Keratinocyte (primary cell): ENCODE data around the gene FAM83B. TPM values are rescaled to one million over a fixed set of nuclear protein-coding genes. Genes with fewer than 3 reads are reported as not detected.

Experiments used
- DNase-seq: peaks from one replicate; pipeline ENCODE4 v3.0.0-alpha.2; 2011; ENCODE audit warnings: low read depth, missing footprints, low spot score
- FAIRE-seq: peaks from 2 replicates; lab custom pipeline; 2011; peaks lifted over from hg19 to GRCh38; lab: Jason Lieb, UNC
- H2AFZ ChIP-seq: 2 replicates; pipeline ENCODE4 v1.6.0; 2012; ENCODE audit warnings: low read length, control low read depth, inconsistent platforms; ENCODE audit not compliant: control insufficient read depth
- H3K27ac ChIP-seq: 2 replicates; pipeline ENCODE4 v1.5.1; 2011; ENCODE audit warnings: low read length; ENCODE audit not compliant: control insufficient read depth, insufficient read depth
- H3K27me3 ChIP-seq: 3 replicates; pipeline ENCODE4 v1.6.0; 2011; ENCODE audit warnings: low read length; ENCODE audit not compliant: control insufficient read depth, insufficient read depth; ENCODE audit errors: extremely low read depth
- H3K36me3 ChIP-seq, 2 experiments: 2 replicates in 1 of 2; 3 replicates in 1 of 2; pipeline ENCODE4 v1.5.1; 2011; ENCODE audit warnings: low read length in 2 of 2, mild to moderate bottlenecking in 1 of 2; ENCODE audit not compliant: control insufficient read depth in 2 of 2, insufficient read depth in 2 of 2; ENCODE audit errors: extremely low read depth in 1 of 2
- H3K4me1 ChIP-seq: 3 replicates; pipeline ENCODE4 v1.5.1; 2011; ENCODE audit warnings: low read length; ENCODE audit not compliant: control insufficient read depth, insufficient read depth; ENCODE audit errors: extremely low read depth
- H3K4me2 ChIP-seq: 3 replicates; pipeline ENCODE4 v1.6.0; 2011; ENCODE audit warnings: low read depth, low read length; ENCODE audit not compliant: control insufficient read depth, insufficient read depth; ENCODE audit errors: extremely low read depth
- H3K4me3 ChIP-seq, 3 experiments: fragments of 200-600 bp in 1 of 3; sonication (generic) in 1 of 3; 2 replicates in 2 of 3; 3 replicates in 1 of 3; pipeline ENCODE4 v1.5.1; 2011 to 2016; ENCODE audit warnings: low read length in 3 of 3, mild to moderate bottlenecking in 3 of 3, control low read depth in 2 of 3, inconsistent platforms in 1 of 3, low read depth in 1 of 3, mixed read lengths in 1 of 3, mixed run types in 1 of 3, moderate library complexity in 1 of 3; ENCODE audit not compliant: control insufficient read depth in 2 of 3, insufficient read depth in 2 of 3; ENCODE audit errors: extremely low read depth in 1 of 3
- H3K79me2 ChIP-seq: 2 replicates; pipeline ENCODE4 v1.6.0; 2012; ENCODE audit warnings: low read length; ENCODE audit not compliant: control insufficient read depth, insufficient read depth
- H3K9ac ChIP-seq: 3 replicates; pipeline ENCODE4 v1.6.0; 2011; ENCODE audit warnings: low read length; ENCODE audit not compliant: control insufficient read depth, insufficient read depth; ENCODE audit errors: extremely low read depth
- H3K9me1 ChIP-seq: 3 replicates; pipeline ENCODE4 v1.6.0; 2011; ENCODE audit warnings: low read length; ENCODE audit not compliant: control insufficient read depth, insufficient read depth; ENCODE audit errors: extremely low read depth
- H3K9me3 ChIP-seq: 2 replicates; pipeline ENCODE4 v1.5.1; 2012; ENCODE audit warnings: low read depth, low read length; ENCODE audit not compliant: control insufficient read depth
- H4K20me1 ChIP-seq: 3 replicates; pipeline ENCODE4 v1.6.0; 2011; ENCODE audit warnings: low read length; ENCODE audit not compliant: control insufficient read depth, insufficient read depth; ENCODE audit errors: extremely low read depth
- EZH2 ChIP-seq: IDR thresholded peaks from one replicate; pipeline ENCODE4 v1.6.1; 2012; ENCODE audit warnings: inconsistent platforms, mild to moderate bottlenecking, low read length, moderate library complexity
- dilution Hi-C: fragments of 300-500 bp; cut with MboI; formaldehyde crosslinking; loops from one replicate; pipeline ENCODE4 v1.7.0; 2020; ENCODE audit warnings: low sequenced_read_pairs; ENCODE audit not compliant: extremely low pct_ligation_motif_present
- polyA plus RNA-seq, 5 experiments: library from polyadenylated mRNA; depleted of rRNA in 3 of 5; stranded (reverse) in 3 of 5; stranded (forward) in 1 of 5; unstranded in 1 of 5; fragments of >200 nt; gene quantifications; 1 replicate in 1 of 5; 2 replicates in 3 of 5; 3 replicates in 1 of 5; pipeline versions ENCODE4 v1.2.1 to v1.2.3, GENCODE V29; 2011 to 2012; ENCODE audit warnings: missing spikeins in 2 of 5, low read depth in 1 of 5, low replicate concordance in 1 of 5
- TF ChIP-seq, protein P1 (sequence below), 3 experiments: IDR thresholded peaks in 1 of 3; conservative IDR thresholded peaks in 1 of 3; optimal IDR thresholded peaks in 1 of 3; 2 replicates in 2 of 3; 3 replicates in 1 of 3; pipeline versions ENCODE3 to v1.5.1; 2011; ENCODE audit warnings: low read length in 3 of 3, mild to moderate bottlenecking in 3 of 3, moderate library complexity in 2 of 3, control low read depth in 1 of 3, inconsistent platforms in 1 of 3; ENCODE audit not compliant: insufficient read depth in 2 of 3; ENCODE audit errors: extremely low read depth in 1 of 3

Gene FAM83B
- polyA plus RNA-seq, 1 donor (not counting 4 experiments of a cell fraction or from before 2014, with no cell fraction given): 30.3 TPM

GRCh38 chr6:54921891-54922290, 75.3 kb downstream of the FAM83B start:
- no peak for FAIRE-seq
- H3K9me1 ChIP-seq: no peaks in the 10 kb centered on the region
- DNase-seq: no peak
- dilution Hi-C loops: no loop called here
- peaks cover 3% of the 10 kb centered on the region for H4K20me1 ChIP-seq
- H3K36me3 ChIP-seq: peaks cover 0 to 2% of the 10 kb centered on the region in 2 experiments
- no peak overlapping the region for H3K4me2 ChIP-seq
- peaks cover 50% of the 10 kb centered on the region for H3K79me2 ChIP-seq
- H3K9ac ChIP-seq: no peak overlapping the region
- H3K4me3 ChIP-seq: no peak overlapping the region
- H3K27ac ChIP-seq: no peak overlapping the region
- H3K27me3 ChIP-seq: no peaks in the 10 kb centered on the region
- H2AFZ ChIP-seq: no peak overlapping the region
- no peaks in the 10 kb centered on the region for H3K9me3 ChIP-seq
- TF ChIP-seq, protein P1, sequence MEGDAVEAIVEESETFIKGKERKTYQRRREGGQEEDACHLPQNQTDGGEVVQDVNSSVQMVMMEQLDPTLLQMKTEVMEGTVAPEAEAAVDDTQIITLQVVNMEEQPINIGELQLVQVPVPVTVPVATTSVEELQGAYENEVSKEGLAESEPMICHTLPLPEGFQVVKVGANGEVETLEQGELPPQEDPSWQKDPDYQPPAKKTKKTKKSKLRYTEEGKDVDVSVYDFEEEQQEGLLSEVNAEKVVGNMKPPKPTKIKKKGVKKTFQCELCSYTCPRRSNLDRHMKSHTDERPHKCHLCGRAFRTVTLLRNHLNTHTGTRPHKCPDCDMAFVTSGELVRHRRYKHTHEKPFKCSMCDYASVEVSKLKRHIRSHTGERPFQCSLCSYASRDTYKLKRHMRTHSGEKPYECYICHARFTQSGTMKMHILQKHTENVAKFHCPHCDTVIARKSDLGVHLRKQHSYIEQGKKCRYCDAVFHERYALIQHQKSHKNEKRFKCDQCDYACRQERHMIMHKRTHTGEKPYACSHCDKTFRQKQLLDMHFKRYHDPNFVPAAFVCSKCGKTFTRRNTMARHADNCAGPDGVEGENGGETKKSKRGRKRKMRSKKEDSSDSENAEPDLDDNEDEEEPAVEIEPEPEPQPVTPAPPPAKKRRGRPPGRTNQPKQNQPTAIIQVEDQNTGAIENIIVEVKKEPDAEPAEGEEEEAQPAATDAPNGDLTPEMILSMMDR (optimal IDR thresholded peaks at IDR 0.05 in 1 of 3, IDR thresholded peaks at IDR 0.05 in 1 of 3, conservative IDR thresholded peaks at IDR 0.05 in 1 of 3; ENCODE audit: extremely low read depth in 1 of 3, insufficient read depth in 2 of 3, low read length in 3 of 3): no peak
- no peak for TF ChIP-seq EZH2
- H3K4me1 ChIP-seq: peaks cover 3% of the 10 kb centered on the region

- Histone ChIP-seq H3K79me2 (peaks cover 16% of the 10 kb centered on the region), H3K4me3 (no peak overlapping the region), H3K9me3 (no peaks in the 10 kb centered on the region), H3K9me1 (no peaks in the 10 kb centered on the region), H4K20me1 (no peaks in the 10 kb centered on the region), H3K9ac (no peak overlapping the region), H3K4me1 (no peaks in the 10 kb centered on the region), H3K27me3 (no peaks in the 10 kb centered on the region), H2AFZ (no peak overlapping the region), H3K36me3 (peaks cover 5 to 11% of the 10 kb centered on the region in 2 experiments), H3K4me2 (no peak overlapping the region), H3K27ac (no peak overlapping the region)
- dilution Hi-C loops: no loop called here
- no peak for TF ChIP-seq EZH2
- TF ChIP-seq, protein P1 (optimal IDR thresholded peaks at IDR 0.05 in 1 of 3, IDR thresholded peaks at IDR 0.05 in 1 of 3, conservative IDR thresholded peaks at IDR 0.05 in 1 of 3; ENCODE audit: extremely low read depth in 1 of 3, insufficient read depth in 2 of 3, low read length in 3 of 3): no peak
- DNase-seq (no peak), FAIRE-seq (no peak)
Measured at GRCh38 chr6:54929245-54929909, 82.8 kb downstream of the FAM83B start.
